GM11168 (cell line): ENCODE measurements around the gene ORC2.
"Not testable (repeated sequence)": the region's sequence is repeated elsewhere in the genome, so short reads cannot be mapped to it uniquely, and the experiment has no call there.

Experiments used
- in situ Hi-C: fragments of 300-500 bp; cut with MboI; formaldehyde crosslinking; loops from one replicate; pipeline ENCODE4 v1.12.0; 2022; ENCODE audit warnings: low sequenced_read_pairs; ENCODE audit not compliant: unreplicated experiment

The ORC2 gene

GRCh38 chr2:200963124-200963917, at the start of gene ORC2:
Gene ORC2, minus strand, starts transcription at chr2:200963660. Its CDS starts 5,537 bp downstream, at chr2:200958123.
- in situ Hi-C loops = no loop called here

GRCh38 chr2:201008296-201008829, 44.9 kb upstream of the ORC2 start:
- in situ Hi-C loops = no loop called here

DNA sequence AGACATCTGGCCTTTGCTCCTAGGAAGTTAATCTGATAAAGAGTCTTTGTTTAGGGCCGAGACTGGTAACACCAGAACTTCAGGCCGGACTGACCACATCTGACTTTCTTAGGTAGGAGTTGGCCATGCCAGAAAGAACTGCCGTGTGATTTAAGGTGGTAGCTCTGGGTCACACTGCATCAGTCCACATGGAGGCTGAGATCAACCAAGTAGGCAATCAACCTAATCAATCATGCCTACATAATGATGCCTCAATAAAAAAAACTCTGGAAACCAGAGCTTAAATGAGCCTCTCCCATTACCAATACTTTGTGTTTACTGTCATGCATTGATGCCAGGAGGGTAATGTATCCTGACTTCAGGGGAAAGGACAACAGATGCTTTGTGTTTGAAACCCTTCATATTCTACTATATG, 44.1 kb upstream of the ORC2 start:
- in situ Hi-C loops = no loop called here

GRCh38 chr2:201006704-201007103, 43.2 kb upstream of the ORC2 start:
- in situ Hi-C loops = no loop called here

DNA sequence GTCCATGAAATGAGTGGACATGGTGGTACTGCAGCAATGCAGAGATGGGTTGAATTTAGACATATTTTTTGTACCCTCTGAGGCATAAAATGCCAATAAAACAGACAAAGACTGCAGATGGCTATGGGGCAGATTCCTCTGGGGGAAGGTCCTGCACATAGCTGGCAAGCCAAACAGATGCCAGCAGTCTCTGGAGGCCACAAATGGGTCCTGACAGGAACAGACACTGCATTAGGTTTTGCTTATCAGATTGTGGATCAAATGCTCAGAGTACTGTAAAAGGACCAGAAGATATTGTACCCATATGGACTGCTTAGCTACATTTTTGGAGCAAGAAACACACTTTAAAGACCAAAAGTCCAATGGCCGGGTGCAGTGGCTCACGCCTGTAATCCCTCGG, 40.9 kb upstream of the ORC2 start:
- in situ Hi-C loops = no loop called here

DNA sequence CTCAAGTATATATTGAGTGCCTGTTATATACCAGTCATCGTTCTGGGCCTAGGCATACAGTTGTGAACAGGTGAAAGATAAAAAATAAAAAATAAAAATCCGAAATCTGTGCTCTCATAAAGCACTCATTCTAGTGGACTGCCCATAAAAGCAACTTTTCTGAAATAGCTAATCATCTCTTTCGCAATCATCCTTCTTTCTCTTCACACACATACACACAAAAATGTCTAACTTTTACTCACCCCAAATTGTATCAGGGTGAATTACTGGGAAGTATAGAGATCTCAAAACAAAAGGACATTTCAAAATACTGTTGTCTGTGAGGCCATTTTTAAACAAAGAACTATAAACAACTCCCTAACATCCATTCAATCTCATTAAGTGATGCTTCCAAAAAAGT, 29.6 kb upstream of the ORC2 start:
- in situ Hi-C loops = no loop called here

DNA sequence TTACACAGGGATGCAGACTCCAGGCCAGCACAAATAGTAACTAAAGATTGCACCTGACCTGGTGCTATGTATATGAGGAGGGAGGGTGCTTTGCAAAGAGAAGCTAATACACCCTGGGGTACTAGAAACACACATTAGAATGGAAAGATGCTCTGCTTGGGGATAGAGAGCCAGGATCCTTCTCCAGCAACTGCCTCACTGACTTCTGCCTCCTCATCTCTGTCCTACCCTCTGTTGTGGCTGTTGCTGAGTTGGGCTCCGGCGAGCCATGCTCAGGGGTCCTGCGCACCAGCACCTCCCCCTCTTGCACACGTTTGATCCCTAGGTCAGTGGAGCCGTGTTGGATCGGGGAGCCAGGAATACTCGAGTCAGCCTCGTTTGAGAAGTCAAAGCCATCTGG, 23.7 kb upstream of the ORC2 start:
- in situ Hi-C loops = no loop called here

- in situ Hi-C loops = no loop called here
Measured at GRCh38 chr2:200985799-200986198, 22.3 kb upstream of the ORC2 start.

DNA sequence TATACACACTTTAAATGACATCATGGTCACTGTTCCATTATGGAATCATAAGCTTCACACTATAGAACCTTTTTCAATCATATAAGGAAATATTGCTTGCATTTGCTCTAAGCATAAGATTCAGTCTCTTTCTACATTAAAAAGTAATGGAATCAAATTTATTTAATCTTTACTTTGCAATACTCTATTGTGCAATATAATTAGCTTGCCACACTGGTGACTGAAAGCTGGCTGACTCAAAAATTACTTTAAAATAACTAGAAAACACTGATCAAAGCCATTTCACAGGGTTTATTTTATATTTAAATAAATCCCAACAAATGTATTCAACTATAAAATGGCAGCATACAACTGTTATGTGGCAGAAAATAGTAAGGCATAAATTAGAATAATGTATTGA, 13.2 kb upstream of the ORC2 start:
- in situ Hi-C loops = no loop called here

GRCh38 chr2:200975672-200976071, 12.2 kb upstream of the ORC2 start:
- in situ Hi-C loops = no loop called here

DNA sequence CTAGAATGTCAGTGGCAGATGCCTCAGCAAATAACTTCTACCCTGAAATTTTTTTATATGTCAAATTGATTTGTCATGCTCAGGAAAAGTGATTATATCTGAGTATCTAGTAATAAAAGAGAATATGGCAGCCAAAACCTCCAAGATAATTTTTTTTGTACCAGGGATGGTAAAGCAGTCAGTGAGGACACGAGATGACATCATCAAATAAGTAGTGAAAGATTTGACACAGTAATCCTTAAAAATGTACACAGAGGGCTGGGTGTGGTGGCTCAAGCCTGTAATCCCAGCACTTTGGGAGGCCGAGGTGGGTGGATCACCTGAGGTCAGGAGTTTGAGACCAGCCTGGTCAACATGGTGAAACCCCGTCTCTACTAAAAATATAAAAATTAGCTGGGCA, 6.6 kb upstream of the ORC2 start:
- in situ Hi-C loops = not testable (repeated sequence)

GRCh38 chr2:200968735-200969134, 5.3 kb upstream of the ORC2 start:
- in situ Hi-C loops = no loop called here

DNA sequence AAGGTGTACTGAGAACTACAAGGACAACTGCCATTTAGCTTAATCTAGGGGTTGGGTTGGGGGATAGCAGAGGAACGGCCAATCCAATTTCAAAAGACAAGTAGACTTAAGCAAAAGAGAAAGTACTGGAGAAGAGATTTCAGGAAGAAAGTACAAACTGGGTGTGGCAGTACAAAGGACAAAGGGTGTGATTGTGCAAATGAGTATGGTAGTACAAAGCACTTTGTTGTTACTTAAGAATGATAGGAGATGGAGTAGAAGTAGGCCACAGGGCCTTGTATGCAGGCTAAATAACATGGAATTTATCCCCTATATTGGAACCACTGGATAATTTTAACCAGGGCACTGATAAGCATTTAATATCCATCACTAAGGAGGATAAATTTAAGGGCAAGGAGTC, 4.7 kb upstream of the ORC2 start:
- in situ Hi-C loops = no loop called here

GRCh38 chr2:200966770-200967169, 3.3 kb upstream of the ORC2 start:
- in situ Hi-C loops = no loop called here

DNA sequence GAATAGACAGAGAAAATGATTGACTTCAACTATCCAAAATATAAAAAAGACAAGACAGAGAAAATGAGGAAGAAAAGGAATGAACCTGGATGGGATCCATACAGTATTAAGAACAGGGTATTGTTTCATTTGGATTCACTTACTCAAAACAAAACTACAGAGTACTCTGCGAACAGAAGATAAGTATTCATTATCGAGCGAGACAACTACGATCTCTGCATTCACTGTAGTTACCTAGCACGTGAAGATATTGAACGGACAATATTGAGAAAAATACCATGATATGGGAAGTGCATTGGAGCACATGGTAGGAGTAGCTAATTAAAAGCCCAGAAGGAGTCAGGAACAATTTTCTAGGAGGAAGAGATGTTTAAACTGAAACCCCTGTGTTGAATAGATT, 1.0 kb upstream of the ORC2 start:
- in situ Hi-C loops = no loop called here

DNA sequence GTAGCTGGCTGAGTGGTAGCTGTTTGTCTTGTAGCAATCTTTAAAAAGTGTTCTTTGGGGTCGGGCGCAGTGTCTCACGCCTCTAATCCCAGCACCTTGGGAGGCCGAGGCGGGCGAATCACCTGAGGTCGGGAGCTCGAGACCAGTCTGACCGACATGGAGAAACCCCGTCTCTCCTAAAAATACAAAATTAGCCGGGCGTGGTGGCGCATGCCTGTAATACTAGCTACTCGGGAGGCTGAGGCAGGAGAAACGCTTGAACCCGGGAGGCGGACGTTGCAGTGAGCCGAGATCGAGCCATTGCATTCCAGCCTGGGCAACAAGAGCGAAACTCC, 425 bp upstream of the ORC2 start:
- in situ Hi-C loops = not testable (repeated sequence)

DNA sequence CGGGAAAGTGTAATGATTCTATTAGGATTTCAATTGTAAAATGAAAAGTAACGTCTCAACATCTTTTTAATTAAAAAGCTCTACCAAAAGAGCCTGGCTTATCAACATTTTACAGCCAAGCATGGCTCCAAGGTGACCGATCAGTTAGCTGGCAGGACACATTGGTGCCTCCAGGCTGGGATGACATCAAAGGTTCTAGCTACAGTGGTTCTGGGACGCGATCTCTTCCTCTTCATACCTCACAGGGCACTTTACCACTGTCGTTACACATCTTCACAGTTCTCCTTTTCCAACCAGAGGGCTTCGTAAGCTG, 693 bp downstream of the ORC2 start:
- in situ Hi-C loops = no loop called here

- in situ Hi-C loops = no loop called here
Measured at GRCh38 chr2:200961674-200962073, 1.8 kb downstream of the ORC2 start.

- in situ Hi-C loops = no loop called here
Measured at GRCh38 chr2:200950378-200950777, 13.1 kb downstream of the ORC2 start.

- in situ Hi-C loops = no loop called here
Measured at GRCh38 chr2:200945395-200945729, 18.1 kb downstream of the ORC2 start.

GRCh38 chr2:200944467-200945394, 18.7 kb downstream of the ORC2 start:
- in situ Hi-C loops = no loop called here
